ENCODE measurements around the gene SPTLC2.
A peak's percentile ranks its signal among the peaks of the same experiment; 100 is the strongest.

SPTLC2 gene

DNA sequence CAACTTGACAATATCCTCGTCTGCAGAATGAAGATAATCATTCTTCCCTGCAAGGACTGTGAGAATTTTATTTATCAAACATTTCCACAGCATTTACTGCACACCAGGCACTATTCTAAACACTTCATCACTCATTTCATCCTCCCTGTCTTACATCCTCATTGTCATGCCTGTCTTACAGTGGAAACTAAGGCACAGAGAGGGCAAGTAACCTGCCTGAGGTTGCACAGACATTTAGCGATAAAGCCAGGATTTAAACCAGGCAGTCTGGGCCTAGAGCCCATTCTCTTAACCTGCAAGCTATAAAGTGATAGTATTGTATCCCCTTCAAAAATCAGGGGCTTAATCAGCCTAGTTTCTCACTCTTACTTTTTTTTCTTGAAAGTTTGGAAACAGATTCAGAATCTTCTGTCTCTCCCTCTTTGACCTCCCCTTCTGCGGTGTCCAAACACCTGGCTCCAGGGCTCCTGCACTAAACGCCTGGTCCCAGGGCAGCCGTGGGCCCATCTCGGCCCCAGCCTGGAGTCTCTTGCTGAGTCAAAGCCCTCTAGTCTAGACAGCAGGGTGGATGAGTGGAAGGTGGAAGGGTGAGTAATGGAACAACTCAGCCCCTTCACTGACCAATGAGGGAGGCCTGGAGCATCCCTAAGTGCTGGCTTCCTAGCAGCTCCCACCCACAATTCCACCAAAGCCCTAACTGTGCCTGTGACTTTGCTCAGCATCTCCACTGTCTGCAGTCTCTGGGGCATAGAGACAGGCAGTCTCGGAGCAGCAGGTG lies 130.3 kb downstream of the SPTLC2 start:
- TF ChIP-seq, protein P1, sequence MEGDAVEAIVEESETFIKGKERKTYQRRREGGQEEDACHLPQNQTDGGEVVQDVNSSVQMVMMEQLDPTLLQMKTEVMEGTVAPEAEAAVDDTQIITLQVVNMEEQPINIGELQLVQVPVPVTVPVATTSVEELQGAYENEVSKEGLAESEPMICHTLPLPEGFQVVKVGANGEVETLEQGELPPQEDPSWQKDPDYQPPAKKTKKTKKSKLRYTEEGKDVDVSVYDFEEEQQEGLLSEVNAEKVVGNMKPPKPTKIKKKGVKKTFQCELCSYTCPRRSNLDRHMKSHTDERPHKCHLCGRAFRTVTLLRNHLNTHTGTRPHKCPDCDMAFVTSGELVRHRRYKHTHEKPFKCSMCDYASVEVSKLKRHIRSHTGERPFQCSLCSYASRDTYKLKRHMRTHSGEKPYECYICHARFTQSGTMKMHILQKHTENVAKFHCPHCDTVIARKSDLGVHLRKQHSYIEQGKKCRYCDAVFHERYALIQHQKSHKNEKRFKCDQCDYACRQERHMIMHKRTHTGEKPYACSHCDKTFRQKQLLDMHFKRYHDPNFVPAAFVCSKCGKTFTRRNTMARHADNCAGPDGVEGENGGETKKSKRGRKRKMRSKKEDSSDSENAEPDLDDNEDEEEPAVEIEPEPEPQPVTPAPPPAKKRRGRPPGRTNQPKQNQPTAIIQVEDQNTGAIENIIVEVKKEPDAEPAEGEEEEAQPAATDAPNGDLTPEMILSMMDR (IDR thresholded peaks at IDR 0.05; ENCODE audit: extremely low read depth, missing control alignments): no peak
- no peak for DNase-seq (ENCODE audit: low spot score)

DNA sequence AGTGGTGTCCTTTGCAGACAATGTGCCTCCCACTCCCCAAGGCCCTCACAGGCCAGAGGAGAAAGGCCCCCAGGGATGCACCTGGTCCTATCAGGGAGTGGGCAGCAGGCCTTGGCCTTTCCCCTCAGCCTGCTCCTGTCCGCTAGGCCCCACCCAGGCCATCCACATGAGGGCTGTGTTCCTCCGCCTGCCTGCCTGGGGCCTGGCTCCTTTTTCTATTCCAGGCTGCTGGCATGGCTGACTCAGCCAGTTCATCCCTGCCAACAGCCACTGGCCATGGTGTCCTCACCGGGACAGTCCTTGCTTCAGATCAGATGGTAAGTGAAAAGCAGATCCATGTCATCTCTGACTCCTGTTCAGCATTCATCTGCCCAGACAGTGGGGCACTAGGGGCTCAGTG lies 131.2 kb downstream of the SPTLC2 start:
- DNase-seq (ENCODE audit: low spot score): no peak
- TF ChIP-seq, protein P1 (IDR thresholded peaks at IDR 0.05; ENCODE audit: extremely low read depth, missing control alignments): no peak

DNA sequence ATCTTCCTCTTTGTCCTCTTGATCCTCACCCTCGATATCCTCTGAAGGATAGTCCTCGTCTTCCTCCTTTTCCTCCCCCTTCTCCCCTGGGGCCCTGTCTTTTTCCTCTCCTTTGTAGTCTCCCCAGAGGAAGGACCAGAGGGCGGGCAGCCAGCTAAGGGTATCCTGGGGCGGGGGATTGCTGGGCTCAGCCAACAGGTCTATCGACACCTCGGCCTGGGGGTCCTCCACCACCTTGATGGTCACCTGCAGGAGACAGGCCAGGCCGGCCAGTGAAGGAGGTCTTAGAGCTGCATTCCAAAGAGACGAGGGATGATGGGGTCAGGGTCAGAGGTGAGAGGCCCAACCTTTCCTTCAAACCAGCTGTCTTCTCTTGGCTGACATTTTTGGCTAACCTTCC lies 134.0 kb downstream of the SPTLC2 start:
- TF ChIP-seq, protein P1 (IDR thresholded peaks at IDR 0.05; ENCODE audit: extremely low read depth, missing control alignments): no peak
- DNase-seq (ENCODE audit: low spot score): no peak

DNA sequence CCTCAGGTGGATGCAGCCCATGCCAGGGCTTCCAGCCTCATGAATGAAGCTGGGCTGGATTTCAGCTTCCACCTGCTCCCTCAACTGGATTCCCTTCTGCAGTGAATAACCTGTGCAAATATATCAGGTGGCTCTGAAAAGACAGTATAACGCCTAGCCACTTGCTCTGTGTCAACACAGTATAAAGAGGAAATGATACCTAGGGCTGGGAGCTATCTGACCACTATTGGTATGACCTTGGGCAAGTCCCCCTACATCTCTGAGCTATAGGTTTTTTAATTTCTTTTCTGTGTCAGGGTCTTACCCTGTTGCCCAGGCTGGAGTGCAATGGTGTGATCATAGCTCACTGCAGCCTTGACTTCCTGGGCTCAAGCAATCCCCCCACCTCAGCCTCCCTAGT lies 137.6 kb downstream of the SPTLC2 start:
- DNase-seq (ENCODE audit: low spot score): peak; percentile 78
- TF ChIP-seq, protein P1 (IDR thresholded peaks at IDR 0.05; ENCODE audit: extremely low read depth, missing control alignments): no peak

DNA sequence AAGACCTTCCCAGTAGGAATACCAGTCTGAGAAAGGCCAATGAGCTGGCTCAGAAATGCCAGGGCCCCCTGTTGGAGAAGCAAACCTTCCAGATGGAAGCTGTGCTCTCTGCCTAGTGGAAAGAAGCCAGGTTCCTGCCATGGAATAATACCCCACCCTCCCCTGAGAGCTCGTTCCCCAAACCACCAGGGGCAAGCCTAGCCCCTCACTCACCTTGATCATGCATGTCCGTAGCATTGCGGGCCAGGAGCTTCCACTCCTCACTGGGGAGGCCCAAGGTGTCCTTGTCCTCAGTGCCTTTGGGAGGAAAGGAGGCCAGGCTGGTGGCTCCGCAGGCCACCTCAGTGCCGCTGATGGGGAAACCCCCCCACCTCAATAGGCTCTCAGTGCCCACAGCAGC lies 138.4 kb downstream of the SPTLC2 start:
- no peak for DNase-seq (ENCODE audit: low spot score)
- TF ChIP-seq, protein P1 (IDR thresholded peaks at IDR 0.05; ENCODE audit: extremely low read depth, missing control alignments): no peak

DNA sequence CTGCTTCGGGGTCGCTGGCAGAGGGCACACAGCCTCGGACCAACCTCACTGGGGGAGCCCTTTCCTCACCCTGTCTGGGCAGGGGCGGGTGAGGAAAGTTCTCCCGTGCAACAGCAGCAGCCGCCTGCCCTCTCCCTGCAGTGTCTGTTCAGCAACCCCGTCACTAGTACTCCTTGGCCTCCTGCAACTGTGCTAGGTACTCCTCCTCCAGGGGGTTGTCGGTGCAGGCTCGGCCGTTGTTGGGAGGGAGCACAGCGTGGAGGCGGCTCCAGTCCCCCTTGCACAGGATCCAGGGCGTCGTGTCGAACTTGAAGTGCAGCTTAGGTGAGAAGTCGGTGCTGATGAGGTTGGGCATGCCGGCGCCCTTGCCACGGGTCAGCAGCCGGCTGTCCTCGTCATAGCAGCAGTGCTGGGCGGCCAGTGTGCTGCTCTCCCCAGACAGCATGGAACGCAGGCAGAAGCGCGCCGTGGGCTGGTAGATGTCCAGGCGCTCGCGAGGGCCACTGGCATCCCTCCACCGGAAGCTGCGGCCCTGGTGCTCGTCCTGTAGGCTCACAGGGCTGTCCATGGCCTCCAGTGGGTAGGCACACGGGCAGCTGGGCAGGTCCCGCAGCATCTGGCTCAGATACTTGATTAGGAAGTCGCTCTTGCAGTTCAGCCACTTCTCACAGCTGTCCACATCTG lies 140.9 kb downstream of the SPTLC2 start:
- no peak for DNase-seq (ENCODE audit: low spot score)
- TF ChIP-seq, protein P1 (IDR thresholded peaks at IDR 0.05; ENCODE audit: extremely low read depth, missing control alignments): no peak

DNA sequence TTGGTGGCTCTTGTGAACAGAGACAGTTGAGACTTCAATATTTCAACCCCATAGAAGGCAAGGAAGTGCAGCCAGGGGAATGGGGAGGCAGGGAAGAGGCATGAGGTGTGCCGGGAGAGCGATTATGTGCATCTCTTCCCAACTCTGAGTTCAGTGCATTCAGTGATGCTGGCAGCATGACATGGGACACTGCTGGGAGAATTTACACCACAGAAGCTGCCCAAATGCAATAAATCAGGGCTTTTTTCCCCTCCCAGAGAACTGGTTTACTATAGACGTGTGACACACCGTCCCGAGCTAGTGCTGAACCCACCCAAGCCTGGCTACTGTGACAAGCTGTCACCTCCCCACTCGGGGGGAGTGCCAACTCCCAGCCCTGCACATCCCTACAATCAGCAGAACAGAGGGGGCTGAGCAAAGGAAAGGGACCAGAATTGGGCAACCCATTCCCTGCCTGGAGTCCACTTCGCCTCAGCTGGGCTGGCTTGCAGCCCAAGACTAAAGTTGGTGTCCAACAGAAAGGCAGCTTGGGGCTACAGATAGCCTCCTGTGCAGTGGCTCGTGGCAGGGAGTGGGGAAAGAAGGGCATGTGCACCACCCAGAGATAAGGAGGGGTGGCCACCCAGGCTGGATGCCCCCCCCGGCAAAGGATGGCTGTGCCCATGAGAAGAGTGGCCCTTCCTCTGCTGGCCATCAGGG lies 141.8 kb downstream of the SPTLC2 start:
- DNase-seq (ENCODE audit: low spot score): no peak

More for the DNA sequence above, 141.8 kb downstream of the SPTLC2 start:
- TF ChIP-seq, protein P1 (IDR thresholded peaks at IDR 0.05; ENCODE audit: extremely low read depth, missing control alignments): no peak
